Measurements from ENCODE around the gene VEZF1.

GRCh38 chr17:57966875-57967274 lies 21.2 kb downstream of the VEZF1 start:
- no peak for TF ChIP-seq CTCF (conservative IDR thresholded peaks at IDR 0.05; ENCODE audit: low read depth, low read length)
- TF ChIP-seq EZH2 (IDR thresholded peaks at IDR 0.05; ENCODE audit: borderline replicate concordance, low read depth, low read length, poor library complexity, severe bottlenecking) = no peak

All from A673 (cell line).